ENCODE data around the gene ST8SIA5.

The ST8SIA5 gene

DNA sequence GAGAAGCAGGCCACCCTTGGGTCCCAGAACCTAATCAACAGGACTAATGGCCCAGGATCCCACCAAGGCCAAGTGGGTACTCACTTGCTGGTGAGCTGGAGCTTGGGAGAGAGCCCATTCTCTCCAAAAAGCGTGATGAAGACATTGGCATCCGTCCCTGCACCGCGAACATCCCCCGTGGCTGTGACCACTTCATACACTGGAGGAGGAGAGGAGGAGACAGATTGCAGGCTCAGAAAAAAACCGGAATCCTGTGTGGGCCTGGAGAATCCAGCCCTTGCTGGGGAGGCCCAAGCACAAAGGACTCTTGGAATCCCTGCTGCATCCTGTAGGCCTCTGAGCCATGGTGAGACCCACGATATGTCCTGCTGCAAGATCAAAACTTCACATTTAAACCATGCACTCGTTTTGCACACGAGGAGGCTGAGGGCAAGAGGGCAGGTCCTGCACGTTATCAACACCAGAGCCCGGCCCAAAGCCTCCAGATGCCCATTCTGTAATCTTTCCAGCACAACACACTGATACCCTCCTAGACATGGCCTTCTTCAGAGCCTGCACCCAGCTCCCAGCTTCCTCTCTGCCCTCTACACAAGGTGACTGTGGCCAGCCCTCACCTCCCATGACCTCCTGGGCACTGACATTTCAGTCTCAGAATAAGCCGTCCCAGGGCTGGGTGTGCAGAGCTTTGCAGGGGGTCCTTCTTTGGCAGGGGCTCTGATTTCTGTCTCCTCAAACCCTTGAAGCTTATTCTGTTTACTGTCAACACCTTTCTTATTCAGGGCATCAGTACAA, 107.6 kb downstream of the ST8SIA5 start:
- TF ChIP-seq, protein P1, sequence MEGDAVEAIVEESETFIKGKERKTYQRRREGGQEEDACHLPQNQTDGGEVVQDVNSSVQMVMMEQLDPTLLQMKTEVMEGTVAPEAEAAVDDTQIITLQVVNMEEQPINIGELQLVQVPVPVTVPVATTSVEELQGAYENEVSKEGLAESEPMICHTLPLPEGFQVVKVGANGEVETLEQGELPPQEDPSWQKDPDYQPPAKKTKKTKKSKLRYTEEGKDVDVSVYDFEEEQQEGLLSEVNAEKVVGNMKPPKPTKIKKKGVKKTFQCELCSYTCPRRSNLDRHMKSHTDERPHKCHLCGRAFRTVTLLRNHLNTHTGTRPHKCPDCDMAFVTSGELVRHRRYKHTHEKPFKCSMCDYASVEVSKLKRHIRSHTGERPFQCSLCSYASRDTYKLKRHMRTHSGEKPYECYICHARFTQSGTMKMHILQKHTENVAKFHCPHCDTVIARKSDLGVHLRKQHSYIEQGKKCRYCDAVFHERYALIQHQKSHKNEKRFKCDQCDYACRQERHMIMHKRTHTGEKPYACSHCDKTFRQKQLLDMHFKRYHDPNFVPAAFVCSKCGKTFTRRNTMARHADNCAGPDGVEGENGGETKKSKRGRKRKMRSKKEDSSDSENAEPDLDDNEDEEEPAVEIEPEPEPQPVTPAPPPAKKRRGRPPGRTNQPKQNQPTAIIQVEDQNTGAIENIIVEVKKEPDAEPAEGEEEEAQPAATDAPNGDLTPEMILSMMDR (IDR thresholded peaks at IDR 0.05; ENCODE audit: low read depth, low read length, missing control alignments): no peak
- DNase-seq (ENCODE audit: low read depth): no peak
- H3K4me3 ChIP-seq (ENCODE audit: low read depth, low read length): no peak overlapping the region
- in situ Hi-C loops (cut with HindIII; ENCODE audit: low sequenced_read_pairs): no loop called here

- H3K4me3 ChIP-seq (ENCODE audit: low read depth, low read length): no peak overlapping the region
- in situ Hi-C loops (cut with HindIII; ENCODE audit: low sequenced_read_pairs): no loop called here
- TF ChIP-seq, protein P1 (IDR thresholded peaks at IDR 0.05; ENCODE audit: low read depth, low read length, missing control alignments): no peak
- DNase-seq (ENCODE audit: low read depth): no peak
Observed at GRCh38 chr18:46646468-46646867, 110.4 kb downstream of the ST8SIA5 start.

- in situ Hi-C loops (cut with HindIII; ENCODE audit: low sequenced_read_pairs): no loop called here
- TF ChIP-seq, protein P1 (IDR thresholded peaks at IDR 0.05; ENCODE audit: low read depth, low read length, missing control alignments): no peak
- no peak for DNase-seq (ENCODE audit: low read depth)
- no peak overlapping the region for H3K4me3 ChIP-seq (ENCODE audit: low read depth, low read length)
Observed at GRCh38 chr18:46642561-46642960, 114.3 kb downstream of the ST8SIA5 start.

- TF ChIP-seq, protein P1 (IDR thresholded peaks at IDR 0.05; ENCODE audit: low read depth, low read length, missing control alignments): no peak
- H3K4me3 ChIP-seq (ENCODE audit: low read depth, low read length): no peak overlapping the region
- in situ Hi-C loops (cut with HindIII; ENCODE audit: low sequenced_read_pairs): no loop called here
- no peak for DNase-seq (ENCODE audit: low read depth)
Observed at GRCh38 chr18:46641917-46642316, 114.9 kb downstream of the ST8SIA5 start.

- in situ Hi-C loops (cut with HindIII; ENCODE audit: low sequenced_read_pairs): no loop called here
- TF ChIP-seq, protein P1 (IDR thresholded peaks at IDR 0.05; ENCODE audit: low read depth, low read length, missing control alignments): no peak
- DNase-seq (ENCODE audit: low read depth): no peak
- no peak overlapping the region for H3K4me3 ChIP-seq (ENCODE audit: low read depth, low read length)
Observed at GRCh38 chr18:46639386-46639785, 117.5 kb downstream of the ST8SIA5 start.

DNA sequence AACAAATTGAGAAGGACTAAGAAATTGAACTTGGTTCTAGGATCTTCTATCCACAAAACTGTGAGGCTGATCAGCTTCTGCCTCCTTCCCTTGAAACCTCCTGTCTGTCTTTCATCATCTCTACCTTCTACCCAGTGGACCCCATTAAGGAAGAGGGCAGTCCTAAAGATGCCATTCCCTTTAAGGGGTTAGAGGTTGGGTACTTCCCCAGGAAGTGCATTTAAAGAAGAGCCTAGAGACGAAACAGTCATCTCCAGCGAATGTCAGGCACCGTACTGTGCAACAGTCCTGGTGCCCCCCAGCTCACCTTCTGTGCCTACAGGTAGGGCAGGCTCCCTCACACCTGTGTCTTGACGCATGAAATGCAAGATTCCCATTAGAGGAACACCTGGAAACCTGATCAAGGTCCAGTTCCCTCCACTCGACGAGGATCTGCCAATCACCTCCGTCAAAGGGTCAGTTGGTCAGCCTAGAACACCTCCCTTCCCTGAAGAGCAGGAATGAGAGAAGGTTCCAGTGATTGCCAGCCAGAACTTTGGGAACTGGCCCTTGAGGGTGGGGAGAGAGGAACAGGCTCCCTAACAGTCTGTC, 120.7 kb downstream of the ST8SIA5 start:
- H3K4me3 ChIP-seq (ENCODE audit: low read depth, low read length): no peak overlapping the region
- in situ Hi-C loops (cut with HindIII; ENCODE audit: low sequenced_read_pairs): no loop called here
- TF ChIP-seq, protein P1 (IDR thresholded peaks at IDR 0.05; ENCODE audit: low read depth, low read length, missing control alignments): no peak
- no peak for DNase-seq (ENCODE audit: low read depth)
